ENCODE data around the gene ZNF236. TPM values are rescaled to one million over a fixed set of nuclear protein-coding genes. Genes with fewer than 3 reads are reported as not detected.

ZNF236 gene
- total and polyA plus RNA-seq, 2 of the 13 experiments (the other 11 are each of a cell fraction or from before 2014, with no cell fraction given): 3.0 to 7.2 TPM

- ATAC-seq (no peak), FAIRE-seq (no peak), DNase-seq (ENCODE audit: low spot score) (no peak)
- BruUV-seq (replicated peaks): no TSS peak
- WGBS (ENCODE audit: low lambda C conversion rate): 83% methylated on average over 5 of the region's 5 CpGs
- no peak for TF ChIP-seq NFE2L2 (IDR thresholded peaks at IDR 0.05; ENCODE audit: low read length)
- TF ChIP-seq ETV5 (CRISPR knock-in tag; IDR thresholded peaks at IDR 0.05; ENCODE audit: borderline replicate concordance): no peak
- no peak for TF ChIP-seq ZBTB10 (CRISPR knock-in tag; IDR thresholded peaks at IDR 0.05; ENCODE audit: borderline replicate concordance)
- no peak for TF ChIP-seq ZFX (CRISPR knock-in tag; IDR thresholded peaks at IDR 0.05; ENCODE audit: low read depth)
- TF ChIP-seq ZNF264 (CRISPR knock-in tag; IDR thresholded peaks at IDR 0.05): no peak
- TF ChIP-seq DMAP1 (CRISPR knock-in tag; IDR thresholded peaks at IDR 0.05): no peak
- no peak for TF ChIP-seq THAP8 (CRISPR knock-in tag; IDR thresholded peaks at IDR 0.05; ENCODE audit: borderline replicate concordance)
- no peak for TF ChIP-seq HMGXB4 (CRISPR knock-in tag; IDR thresholded peaks at IDR 0.05; ENCODE audit: borderline replicate concordance in 1 of 2, low read depth in 1 of 2)
- no peak for TF ChIP-seq REL (CRISPR knock-in tag; conservative IDR thresholded peaks at IDR 0.05)
- no peaks in the 10 kb centered on the region for H4K20me1 ChIP-seq (ENCODE audit: insufficient read depth, low read length)
- no peak overlapping the region for H3K4me3 ChIP-seq (replicated peaks in 1 of 3; ENCODE audit: insufficient read depth in 1 of 3, low read depth in 2 of 3, low read length in 3 of 3)
- H3K36me3 ChIP-seq (replicated peaks in 1 of 2; ENCODE audit: control insufficient read depth in 1 of 2, insufficient read depth in 2 of 2, low read length in 2 of 2): no peaks in the 10 kb centered on the region
- no peak overlapping the region for H2AFZ ChIP-seq (ENCODE audit: low read length)
- no peaks in the 10 kb centered on the region for H3K9me3 ChIP-seq (ENCODE audit: low read length)
- no peak overlapping the region for H3K27ac ChIP-seq (ENCODE audit: extremely low read length, insufficient read depth, low read length)
- H3K79me2 ChIP-seq (ENCODE audit: insufficient read depth, low read length): peaks cover 42% of the 10 kb centered on the region
- no peak overlapping the region for H3K4me2 ChIP-seq (ENCODE audit: low read depth, low read length)
- peaks cover 37% of the 10 kb centered on the region for H3K4me1 ChIP-seq (ENCODE audit: insufficient read depth, low read length)
- no peaks in the 10 kb centered on the region; a peak in 1 of 5 replicates for H3K27me3 ChIP-seq (ENCODE audit: control insufficient read depth in 1 of 2, insufficient read depth in 2 of 2, low read length in 2 of 2)
- CTCF ChIA-PET (ENCODE audit: low intra/inter-chr PET ratio, low total read pairs): no interaction called here
- POLR2A ChIA-PET: no interaction called here
- peak overlapping the region; percentile 30; the same call in 1 of the 2 replicates for H3K9ac ChIP-seq (ENCODE audit: insufficient read depth, low read depth, low read length)
- in situ Hi-C loops (cut with HindIII; ENCODE audit: extremely low pct_ligation_motif_present, low pct_unique_long_range_greater_than_20kb): no loop called here
- intact Hi-C loops (cut with micrococcal nuclease; ENCODE audit: unreplicated experiment): no loop called here
These were observed 2.4 kb downstream of the ZNF236 start for GRCh38 chr18:76824754-76825153.
